GM21576 (cell line): ENCODE measurements around the gene SPOCK3.

Experiments
- ATAC-seq: cut with Tn5 transposase; IDR thresholded peaks from one replicate; pipeline ENCODE4 v1.9.1; 2021; ENCODE audit warnings: mild to moderate bottlenecking, moderate library complexity; ENCODE audit not compliant: unreplicated experiment

Gene SPOCK3

DNA sequence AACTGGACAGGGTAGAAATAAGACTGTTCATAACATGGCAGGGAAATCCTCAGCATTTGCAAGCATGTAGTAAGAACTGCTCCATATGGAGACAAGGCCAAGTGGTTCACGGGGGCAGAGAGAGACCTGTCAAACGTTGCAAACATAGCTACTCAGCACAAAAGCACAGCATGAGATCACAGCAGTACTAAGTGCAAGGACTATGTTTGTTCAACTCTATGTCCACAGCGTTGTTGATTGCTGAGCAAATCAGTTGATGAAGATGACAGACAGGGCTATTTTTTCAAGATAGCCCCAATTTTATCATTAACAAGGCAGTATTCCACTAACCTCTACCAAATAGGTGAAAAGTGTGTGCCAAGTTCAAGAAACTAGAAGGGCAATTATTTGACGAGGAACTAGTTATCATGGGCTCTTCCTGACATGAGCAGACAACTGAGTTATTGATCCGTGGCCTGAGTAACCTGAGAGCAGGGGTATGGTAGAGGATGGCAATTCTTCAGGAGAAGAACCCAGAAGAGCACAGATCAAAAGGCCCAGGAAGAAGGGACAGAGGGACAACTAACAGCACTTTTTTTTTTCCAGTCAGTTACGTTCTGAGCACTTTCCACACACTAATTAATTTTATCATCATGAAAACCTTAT lies 57.4 kb downstream of the SPOCK3 start:
- no peak for ATAC-seq

GRCh38 chr4:167171928-167172327 lies 62.4 kb downstream of the SPOCK3 start:
- no peak for ATAC-seq

DNA sequence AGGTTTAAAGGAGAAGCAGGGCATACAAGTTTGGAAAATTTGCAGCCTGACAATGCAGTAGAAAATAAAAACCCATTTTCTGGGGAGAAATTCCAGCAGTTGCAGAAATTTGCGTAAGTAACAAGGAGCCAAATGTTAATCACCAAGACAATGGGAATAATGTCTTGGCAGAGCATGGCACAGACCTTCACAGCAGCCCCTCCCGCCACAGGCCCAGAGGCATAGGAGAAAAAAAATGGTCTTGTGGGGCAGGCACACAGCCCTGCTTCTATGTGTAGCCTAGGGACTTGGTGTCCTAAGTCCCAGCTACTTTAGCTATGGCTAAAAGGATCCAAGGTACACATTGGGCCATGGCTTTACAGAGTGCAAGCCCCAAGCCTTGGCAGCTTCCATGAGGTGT lies 65.7 kb downstream of the SPOCK3 start:
- ATAC-seq: no peak

- no peak for ATAC-seq
Observed at GRCh38 chr4:167150587-167150986, 83.7 kb downstream of the SPOCK3 start.

DNA sequence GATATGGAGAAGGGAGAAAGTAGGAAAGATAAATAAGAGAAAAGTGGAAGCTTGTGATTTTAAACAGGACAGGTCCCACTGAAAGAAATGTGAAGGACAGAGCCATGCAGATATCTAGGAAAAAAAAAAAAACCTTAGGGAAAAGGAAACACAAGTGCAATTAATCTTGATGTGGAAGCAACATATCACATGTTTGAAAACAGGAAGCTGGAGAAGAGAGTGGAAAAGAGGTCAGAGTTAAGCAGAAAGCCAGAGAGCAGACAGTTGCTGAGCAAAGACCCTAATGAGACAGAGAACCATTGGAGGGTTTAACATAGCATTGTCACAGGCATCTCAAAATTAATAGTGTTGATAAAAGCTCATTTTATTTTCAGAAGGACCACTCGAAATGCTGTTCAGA lies 89.7 kb downstream of the SPOCK3 start:
- no peak for ATAC-seq

GRCh38 chr4:167143018-167143417 lies 91.3 kb downstream of the SPOCK3 start:
- no peak for ATAC-seq

DNA sequence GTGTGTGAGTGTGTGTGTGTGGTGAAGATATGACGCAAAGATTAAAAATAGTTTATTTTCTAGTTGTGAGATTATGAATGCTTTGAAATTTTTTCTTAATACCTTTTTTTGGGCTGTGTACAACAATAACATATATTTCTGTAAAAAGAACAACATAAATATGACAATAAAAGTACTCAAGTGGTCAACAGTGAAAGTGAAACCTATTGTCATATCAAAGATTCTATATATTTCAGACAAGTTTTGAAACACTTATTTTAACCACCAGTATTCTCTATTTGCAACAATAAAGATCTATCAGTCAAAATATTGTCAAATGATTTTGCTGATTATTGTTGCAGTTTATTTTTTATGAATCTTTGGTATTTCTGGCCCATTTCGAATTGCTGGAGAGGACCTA lies 98.0 kb downstream of the SPOCK3 start:
- ATAC-seq: no peak

GRCh38 chr4:167129146-167129545 lies 105.1 kb downstream of the SPOCK3 start:
- ATAC-seq: no peak

DNA sequence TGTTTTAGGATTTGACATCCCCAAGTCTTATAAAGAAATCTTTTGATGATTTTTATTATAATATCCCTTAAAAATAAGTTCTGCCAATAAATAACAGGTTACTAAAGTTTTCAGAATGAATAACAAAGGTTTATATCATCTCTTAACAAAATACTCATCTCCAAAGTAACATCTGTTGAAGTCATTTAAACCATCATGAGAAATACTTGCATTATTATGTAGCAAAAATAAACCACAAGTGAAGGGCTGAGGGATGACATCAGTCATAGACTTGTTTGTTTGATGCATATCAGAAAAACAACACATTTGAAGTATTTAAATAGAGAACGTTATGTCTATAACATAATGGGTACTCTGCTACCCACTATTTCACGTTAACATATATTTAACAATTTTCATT lies 114.9 kb downstream of the SPOCK3 start:
- ATAC-seq: no peak

- no peak for ATAC-seq
Observed at GRCh38 chr4:167117273-167117672, 117.0 kb downstream of the SPOCK3 start.

DNA sequence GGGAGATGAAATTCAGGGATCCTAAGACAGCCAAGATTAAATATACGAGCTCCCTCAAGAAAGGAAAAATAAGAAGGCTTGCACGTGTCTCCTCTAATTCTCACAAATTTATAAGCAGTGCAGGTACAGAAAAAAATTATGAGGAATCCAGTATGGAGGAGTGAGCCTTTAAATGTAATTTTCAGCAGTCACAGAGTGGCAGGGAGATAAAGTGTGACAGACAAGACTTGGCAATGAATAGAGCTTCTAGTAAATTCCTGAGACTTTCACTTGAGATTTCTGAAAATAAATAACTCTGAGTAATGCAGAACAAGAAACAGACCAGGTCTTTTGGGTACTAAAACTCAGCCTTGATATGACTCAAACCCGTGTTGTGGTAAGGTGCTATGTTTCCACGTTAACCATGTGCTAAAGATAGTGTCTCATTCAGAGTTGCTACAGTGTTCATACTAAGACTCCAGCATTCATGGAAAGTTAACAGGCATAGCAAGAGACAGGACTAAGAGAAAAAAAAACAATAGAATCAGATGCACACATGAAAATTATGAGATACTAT lies 119.8 kb downstream of the SPOCK3 start:
- no peak for ATAC-seq

DNA sequence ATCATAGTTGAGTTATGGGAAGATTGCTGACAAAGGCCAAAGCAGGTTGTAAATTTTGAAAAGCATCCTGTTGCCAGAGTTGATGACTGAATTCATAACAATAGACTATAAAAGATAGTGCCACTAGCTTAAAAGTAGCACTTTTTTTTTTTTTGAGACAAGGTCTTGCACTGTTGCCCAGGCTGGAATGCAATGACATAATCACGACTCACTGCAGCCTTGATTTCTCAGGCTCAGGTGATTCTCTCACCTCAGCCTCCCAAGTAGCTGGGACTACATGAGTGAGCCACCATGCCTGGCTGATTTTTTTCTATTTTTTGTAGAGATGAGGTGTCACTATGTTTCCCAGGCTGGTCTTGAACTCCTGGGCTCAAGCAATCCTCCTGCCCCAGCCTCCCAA lies 122.7 kb downstream of the SPOCK3 start:
- no peak for ATAC-seq

DNA sequence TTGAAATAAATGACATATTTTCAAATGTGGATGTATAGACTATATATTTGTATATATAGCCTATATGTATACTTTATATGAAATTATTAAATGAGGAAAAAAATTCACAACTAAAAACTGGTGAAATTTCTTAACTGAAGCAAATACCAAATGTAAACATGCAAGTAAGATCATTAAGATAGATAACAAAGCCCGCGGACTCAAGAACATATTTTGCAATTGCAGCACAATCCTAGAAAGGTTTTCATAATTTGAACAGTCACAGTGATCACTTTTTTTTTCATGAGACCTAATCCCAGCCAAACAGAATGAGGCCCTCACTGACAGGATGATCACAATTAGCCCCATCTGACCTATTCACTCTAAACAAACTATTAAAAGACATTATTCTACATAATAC lies 123.2 kb downstream of the SPOCK3 start:
- no peak for ATAC-seq

DNA sequence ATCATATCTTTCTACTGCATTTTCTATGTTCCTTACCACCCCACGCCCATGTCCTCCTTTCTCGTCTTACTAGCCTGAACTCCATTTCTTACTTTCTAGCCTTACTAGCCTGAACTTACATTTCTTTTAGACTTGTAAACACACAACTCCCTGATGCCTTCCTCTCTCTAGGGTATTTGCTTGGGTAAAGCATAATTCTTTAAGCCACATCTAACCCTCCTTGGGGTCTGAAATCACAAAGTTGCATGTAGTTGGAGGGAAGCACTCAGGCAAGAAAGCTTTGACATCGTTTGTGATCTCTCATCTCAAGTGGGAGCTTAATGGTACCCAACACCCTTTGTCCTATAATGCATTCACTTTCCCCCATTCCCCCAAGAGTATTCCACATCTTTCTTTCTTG lies 124.4 kb downstream of the SPOCK3 start:
- ATAC-seq: no peak

GRCh38 chr4:167105857-167106256 lies 128.4 kb downstream of the SPOCK3 start:
- no peak for ATAC-seq

GRCh38 chr4:167102475-167102874 lies 131.8 kb downstream of the SPOCK3 start:
- ATAC-seq: no peak

DNA sequence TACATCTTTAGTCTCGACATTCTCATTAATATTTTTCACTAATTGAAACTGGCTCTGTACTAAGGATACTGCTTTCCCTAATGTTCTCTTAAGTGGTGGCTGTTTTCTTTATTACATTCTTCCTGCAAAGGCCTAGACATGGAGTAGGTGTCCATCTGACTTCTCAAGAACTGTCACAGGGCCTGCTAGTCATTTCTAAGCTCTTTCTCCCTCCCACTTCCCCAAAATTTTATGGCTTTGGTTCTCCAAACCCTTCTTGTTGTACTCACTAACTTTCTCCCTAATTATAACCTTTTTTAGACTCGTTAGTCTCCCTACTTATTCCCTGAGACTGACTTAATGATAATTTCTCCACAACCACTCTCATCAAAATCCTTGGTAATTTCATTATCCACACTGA lies 133.3 kb downstream of the SPOCK3 start:
- ATAC-seq: no peak

DNA sequence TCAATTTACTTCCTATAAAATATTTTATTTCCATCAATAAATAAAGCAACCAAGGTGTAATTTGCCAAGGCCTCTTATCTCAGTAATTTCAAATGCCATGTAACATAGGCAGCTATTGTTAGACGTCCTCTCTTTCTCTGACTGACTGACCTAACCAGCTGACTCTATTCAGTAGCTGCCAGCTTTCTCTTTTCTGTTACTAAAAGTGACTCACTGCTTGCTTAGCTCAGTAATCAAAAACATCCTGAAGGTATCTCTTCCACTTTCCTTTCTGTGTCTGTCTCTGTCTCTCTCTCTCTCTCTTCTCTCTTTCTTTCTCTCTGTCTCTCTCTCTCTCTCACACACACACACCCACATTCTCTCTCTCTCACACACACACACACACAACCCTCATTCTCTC lies 134.2 kb downstream of the SPOCK3 start:
- ATAC-seq: no peak

GRCh38 chr4:167088115-167088514 lies 146.2 kb downstream of the SPOCK3 start:
- peak; percentile 61 for ATAC-seq

GRCh38 chr4:167084321-167084720 lies 150.0 kb downstream of the SPOCK3 start:
- no peak for ATAC-seq

GRCh38 chr4:167079762-167080161 lies 154.5 kb downstream of the SPOCK3 start:
- no peak for ATAC-seq

DNA sequence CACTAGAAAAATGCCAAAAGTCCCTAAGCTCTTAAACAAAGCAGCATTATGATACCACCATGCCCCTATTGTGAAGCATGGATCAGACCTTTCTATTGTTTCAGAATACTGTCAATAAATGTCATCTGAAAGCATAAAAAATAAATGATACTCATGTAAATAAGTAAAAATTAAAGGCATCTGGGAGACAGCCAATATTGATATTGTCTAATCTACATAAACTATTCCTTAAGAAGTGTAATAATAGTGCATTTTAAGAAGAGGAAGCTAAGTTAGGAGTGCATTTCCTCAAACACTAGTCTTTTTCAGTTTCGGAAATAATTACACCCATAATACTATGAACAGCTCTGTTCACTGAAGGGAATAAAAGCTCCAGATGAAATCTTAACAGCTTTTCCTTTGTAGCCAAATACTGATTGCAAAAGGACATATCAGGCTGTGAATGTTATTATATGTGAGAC lies 181.6 kb downstream of the SPOCK3 start:
- ATAC-seq: no peak

DNA sequence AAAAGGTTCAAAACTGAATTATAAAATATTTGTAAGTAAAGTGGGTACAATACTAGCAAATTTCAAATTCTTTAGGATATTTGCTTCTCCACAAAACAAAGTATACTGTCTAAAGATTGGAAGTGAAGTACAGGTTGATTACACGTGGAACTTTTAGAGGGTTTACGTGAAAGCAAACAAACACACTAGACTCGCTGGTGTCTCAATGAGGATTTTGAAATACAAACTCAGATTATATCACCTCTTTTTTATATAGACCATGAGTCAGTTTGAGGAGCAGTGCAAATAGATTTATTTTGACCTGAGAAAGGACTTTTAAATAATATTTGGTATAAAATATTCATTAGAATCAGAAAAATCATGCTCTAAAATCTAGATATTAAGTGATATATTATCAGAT lies 185.0 kb downstream of the SPOCK3 start:
- no peak for ATAC-seq
